HG03060 (cell line): ENCODE measurements around the gene NFIA.
"Not testable (repeated sequence)": the region's sequence is repeated elsewhere in the genome, so short reads cannot be mapped to it uniquely, and the experiment has no call there.

ENCODE experiments used
- ATAC-seq: cut with Tn5 transposase; IDR thresholded peaks from one replicate; pipeline ENCODE4 v1.9.1; 2021; ENCODE audit warnings: low read depth, moderate number of reproducible peaks; ENCODE audit not compliant: unreplicated experiment

The NFIA gene

GRCh38 chr1:61124078-61124477, 41.7 kb downstream of the NFIA start:
- ATAC-seq, result no peak

- no peak for ATAC-seq
These were observed 42.3 kb downstream of the NFIA start for GRCh38 chr1:61124696-61125095.

- no peak for ATAC-seq
These were observed 42.9 kb downstream of the NFIA start for GRCh38 chr1:61125263-61125662.

GRCh38 chr1:61125895-61126294, 43.5 kb downstream of the NFIA start:
- ATAC-seq, result no peak

GRCh38 chr1:61126843-61127242, 44.5 kb downstream of the NFIA start:
- ATAC-seq, result not testable (repeated sequence)

GRCh38 chr1:61130338-61131000, 48.1 kb downstream of the NFIA start:
- no peak for ATAC-seq

GRCh38 chr1:61131248-61131647, 48.9 kb downstream of the NFIA start:
- no peak for ATAC-seq

GRCh38 chr1:61131716-61132115, 49.4 kb downstream of the NFIA start:
- ATAC-seq, result no peak

- ATAC-seq, result no peak
These were observed 49.8 kb downstream of the NFIA start for GRCh38 chr1:61132176-61132638.

GRCh38 chr1:61132645-61133334, 50.4 kb downstream of the NFIA start:
- no peak for ATAC-seq

GRCh38 chr1:61133335-61134019, 51.1 kb downstream of the NFIA start:
- ATAC-seq, result no peak

- ATAC-seq, result no peak
These were observed 52.9 kb downstream of the NFIA start for GRCh38 chr1:61135291-61135690.

GRCh38 chr1:61138305-61138704, 55.9 kb downstream of the NFIA start:
- ATAC-seq, result no peak

GRCh38 chr1:61138921-61139774, 56.8 kb downstream of the NFIA start:
- ATAC-seq, result no peak

- ATAC-seq, result no peak
These were observed 57.6 kb downstream of the NFIA start for GRCh38 chr1:61139775-61140549.

GRCh38 chr1:61140778-61141177, 58.4 kb downstream of the NFIA start:
- ATAC-seq, result no peak

- ATAC-seq, result no peak
These were observed 59.1 kb downstream of the NFIA start for GRCh38 chr1:61141288-61142042.

GRCh38 chr1:61142043-61142440, 59.7 kb downstream of the NFIA start:
- ATAC-seq, result no peak
